ENCODE data around the gene VAV2.

The VAV2 gene

GRCh38 chr9:133873009-133873408 is 119.1 kb downstream of the VAV2 start:
- no peak for DNase-seq

- DNase-seq, result no peak
Measured at GRCh38 chr9:133870598-133871595, 121.2 kb downstream of the VAV2 start.

- no peak for DNase-seq
Measured at GRCh38 chr9:133869674-133870405, 122.3 kb downstream of the VAV2 start.

- no peak for DNase-seq
Measured at GRCh38 chr9:133868203-133868602, 123.9 kb downstream of the VAV2 start.

- no peak for DNase-seq
Measured at GRCh38 chr9:133866946-133867345, 125.2 kb downstream of the VAV2 start.

- no peak for DNase-seq
Measured at GRCh38 chr9:133864011-133864410, 128.1 kb downstream of the VAV2 start.

- no peak for DNase-seq
Measured at GRCh38 chr9:133863257-133863592, 128.9 kb downstream of the VAV2 start.

- no peak for DNase-seq
Measured at GRCh38 chr9:133862585-133863256, 129.4 kb downstream of the VAV2 start.

GRCh38 chr9:133861692-133862091 is 130.4 kb downstream of the VAV2 start:
- DNase-seq, result no peak

GRCh38 chr9:133861086-133861485 is 131.0 kb downstream of the VAV2 start:
- DNase-seq, result no peak

GRCh38 chr9:133858771-133859170 is 133.4 kb downstream of the VAV2 start:
- no peak for DNase-seq

GRCh38 chr9:133857639-133858038 is 134.5 kb downstream of the VAV2 start:
- DNase-seq, result no peak

- no peak for DNase-seq
Measured at GRCh38 chr9:133856798-133857197, 135.3 kb downstream of the VAV2 start.

- no peak for DNase-seq
Measured at GRCh38 chr9:133855802-133856521, 136.2 kb downstream of the VAV2 start.

GRCh38 chr9:133855371-133855770 is 136.8 kb downstream of the VAV2 start:
- no peak for DNase-seq

- DNase-seq, result peak in 2 of 3 experiments; percentile 26 to 69
Measured at GRCh38 chr9:133854765-133855164, 137.4 kb downstream of the VAV2 start.

- DNase-seq, result no peak
Measured at GRCh38 chr9:133854048-133854447, 138.1 kb downstream of the VAV2 start.

- no peak for DNase-seq
Measured at GRCh38 chr9:133853331-133853730, 138.8 kb downstream of the VAV2 start.

- no peak for DNase-seq
Measured at GRCh38 chr9:133852431-133852830, 139.7 kb downstream of the VAV2 start.

GRCh38 chr9:133851693-133852092 is 140.4 kb downstream of the VAV2 start:
- no peak for DNase-seq

- no peak for DNase-seq
Measured at GRCh38 chr9:133850937-133851336, 141.2 kb downstream of the VAV2 start.

- DNase-seq, result no peak
Measured at GRCh38 chr9:133850161-133850560, 142.0 kb downstream of the VAV2 start.
